ENCODE measurements around the gene FUT2. TPM values are rescaled to one million over a fixed set of nuclear protein-coding genes. Genes with fewer than 3 reads are reported as not detected.

The FUT2 gene
- total and polyA plus RNA-seq, 3 donors from 2014 or later, result 0.12 to 0.47 (median 0.20) TPM

DNA sequence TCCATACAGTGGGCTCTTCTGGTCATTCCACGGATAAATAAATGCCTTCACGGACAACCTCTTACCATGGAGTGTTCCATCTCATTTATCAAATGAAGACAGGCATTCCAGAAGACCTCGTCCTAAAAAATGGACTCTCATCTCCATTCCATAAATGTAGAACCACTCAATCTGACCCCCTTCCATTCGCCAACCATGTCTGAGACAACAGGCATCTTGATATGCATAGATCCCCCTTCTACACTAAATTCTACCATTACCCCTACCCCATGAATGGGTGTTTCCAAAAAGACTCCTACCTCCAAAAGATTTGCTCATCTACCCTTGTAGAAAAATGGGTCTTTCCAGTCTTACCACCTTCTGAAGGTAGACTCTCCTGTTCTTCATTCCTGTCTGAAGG is 35.7 kb downstream of the FUT2 start:
- H3K36me3 ChIP-seq (ENCODE audit: low read depth, missing control alignments), result no peaks in the 10 kb centered on the region

GRCh38 chr19:48734625-48735024 is 38.9 kb downstream of the FUT2 start:
- DNase-seq, result no peak
- intact Hi-C loops (cut with DNase I; ENCODE audit: low total_unique reads), result no loop called here
- Histone ChIP-seq H3K27ac (no peak overlapping the region), H3K4me1 (no peaks in the 10 kb centered on the region), H3K4me3 (no peak overlapping the region), H3K9me3 (no peaks in the 10 kb centered on the region), H3K36me3 (ENCODE audit: low read depth, missing control alignments) (no peaks in the 10 kb centered on the region), H3K27me3 (no peaks in the 10 kb centered on the region)
- 79 to 85% methylated on average over 9 of the region's 9 CpGs for WGBS, 2 donors
- no peak for TF ChIP-seq POLR2A (IDR thresholded peaks at IDR 0.05)
- no peak for TF ChIP-seq CTCF (IDR thresholded peaks at IDR 0.05)

More for the DNA sequence above, 35.7 kb downstream of the FUT2 start:
- Histone ChIP-seq H3K4me1 (no peaks in the 10 kb centered on the region), H3K27ac (no peak overlapping the region), H3K27me3 (no peaks in the 10 kb centered on the region), H3K4me3 (no peak overlapping the region), H3K9me3 (no peaks in the 10 kb centered on the region)
- WGBS, 2 donors, result 89 to 90% methylated on average over 4 of the region's 4 CpGs
- no peak for TF ChIP-seq CTCF (IDR thresholded peaks at IDR 0.05)
- TF ChIP-seq POLR2A (IDR thresholded peaks at IDR 0.05), result no peak
- no peak for DNase-seq
- intact Hi-C loops (cut with DNase I; ENCODE audit: low total_unique reads), result no loop called here

- Histone ChIP-seq H3K36me3 (ENCODE audit: low read depth, missing control alignments) (no peaks in the 10 kb centered on the region), H3K9me3 (no peaks in the 10 kb centered on the region), H3K27ac (no peak overlapping the region), H3K4me1 (no peaks in the 10 kb centered on the region), H3K27me3 (no peaks in the 10 kb centered on the region), H3K4me3 (peak overlapping the region in 1 of 2 donors; percentile 2)
- 31 to 39% methylated on average over 21 to 37 of the region's 38 CpGs for WGBS, 2 donors
- DNase-seq, result no peak
- intact Hi-C loops (cut with DNase I; ENCODE audit: low total_unique reads), result no loop called here
- TF ChIP-seq POLR2A (IDR thresholded peaks at IDR 0.05) (no peak), CTCF (IDR thresholded peaks at IDR 0.05) (no peak)
Measured at GRCh38 chr19:48735031-48735615, 39.4 kb downstream of the FUT2 start.

GRCh38 chr19:48737360-48737998 is 41.7 kb downstream of the FUT2 start:
- no peak for DNase-seq
- no peaks in the 10 kb centered on the region for H3K27me3 ChIP-seq
- 47% methylated on average over 22 of the region's 22 CpGs for WGBS, 2 donors
- no peak overlapping the region for H3K27ac ChIP-seq
- H3K4me3 ChIP-seq, result no peak overlapping the region
- H3K9me3 ChIP-seq, result no peaks in the 10 kb centered on the region
- intact Hi-C loops (cut with DNase I; ENCODE audit: low total_unique reads), result no loop called here
- TF ChIP-seq CTCF (IDR thresholded peaks at IDR 0.05), result no peak
- no peak for TF ChIP-seq POLR2A (IDR thresholded peaks at IDR 0.05)
- H3K4me1 ChIP-seq, result no peaks in the 10 kb centered on the region
- H3K36me3 ChIP-seq (ENCODE audit: low read depth, missing control alignments), result no peaks in the 10 kb centered on the region
